ENCODE results near the gene DGKG. TPM values are rescaled to one million over a fixed set of nuclear protein-coding genes. Genes with fewer than 3 reads are reported as not detected.

The DGKG gene
- polyA plus RNA-seq, 3 donors = 4.2 to 9.2 (median 4.3) TPM

- Histone ChIP-seq H3K4me3 (replicated peaks in 1 of 3; ENCODE audit: low read depth in 2 of 3, low read length in 3 of 3) (no peak overlapping the region), H3K27me3 (ENCODE audit: control insufficient read depth in 2 of 2, insufficient read depth in 2 of 2, low read length in 2 of 2) (no peaks in the 10 kb centered on the region), H3K9ac (ENCODE audit: insufficient read depth, low read length, poor library complexity, severe bottlenecking) (no peak overlapping the region), H4K20me1 (ENCODE audit: insufficient read depth, low read length) (no peaks in the 10 kb centered on the region), H2AFZ (ENCODE audit: insufficient read depth, low read depth, low read length, poor library complexity, severe bottlenecking) (no peak overlapping the region), H3K36me3 (replicated peaks in 1 of 2; ENCODE audit: control insufficient read depth in 1 of 2, insufficient read depth in 2 of 2, low read length in 2 of 2) (peaks cover 45 to 92% of the 10 kb centered on the region in 2 donors), H3K27ac (ENCODE audit: low read depth in 1 of 2, low read length in 2 of 2) (no peak overlapping the region), H3K4me1 (ENCODE audit: control insufficient read depth in 1 of 2, insufficient read depth in 2 of 2, low read length in 2 of 2) (peaks cover 0 to 5% of the 10 kb centered on the region in 2 donors), H3K4me2 (replicated peaks; ENCODE audit: extremely low read depth, low read length, poor library complexity, severe bottlenecking) (no peak overlapping the region), H3K79me2 (ENCODE audit: insufficient read depth, low read length) (no peaks in the 10 kb centered on the region), H3K9me3 (replicated peaks in 1 of 2; ENCODE audit: control insufficient read depth in 1 of 2, insufficient read depth in 1 of 2, low read length in 2 of 2) (no peaks in the 10 kb centered on the region)
- peaks cover 68 to 85% of the 10 kb centered on the region in 2 donors for H3K36me3 Mint-ChIP-seq
- peaks cover 0 to 2% (median 1%) of the 10 kb centered on the region in 3 donors for H3K27me3 Mint-ChIP-seq (ENCODE audit: low read depth in 3 of 3)
- peaks cover 11% of the 10 kb centered on the region for H3K4me1 Mint-ChIP-seq
- intact Hi-C loops (cut with micrococcal nuclease) = no loop called here
- no peaks in the 10 kb centered on the region for H3K9me3 Mint-ChIP-seq
- no peak overlapping the region for H3K4me3 Mint-ChIP-seq
- TF ChIP-seq, protein P1, sequence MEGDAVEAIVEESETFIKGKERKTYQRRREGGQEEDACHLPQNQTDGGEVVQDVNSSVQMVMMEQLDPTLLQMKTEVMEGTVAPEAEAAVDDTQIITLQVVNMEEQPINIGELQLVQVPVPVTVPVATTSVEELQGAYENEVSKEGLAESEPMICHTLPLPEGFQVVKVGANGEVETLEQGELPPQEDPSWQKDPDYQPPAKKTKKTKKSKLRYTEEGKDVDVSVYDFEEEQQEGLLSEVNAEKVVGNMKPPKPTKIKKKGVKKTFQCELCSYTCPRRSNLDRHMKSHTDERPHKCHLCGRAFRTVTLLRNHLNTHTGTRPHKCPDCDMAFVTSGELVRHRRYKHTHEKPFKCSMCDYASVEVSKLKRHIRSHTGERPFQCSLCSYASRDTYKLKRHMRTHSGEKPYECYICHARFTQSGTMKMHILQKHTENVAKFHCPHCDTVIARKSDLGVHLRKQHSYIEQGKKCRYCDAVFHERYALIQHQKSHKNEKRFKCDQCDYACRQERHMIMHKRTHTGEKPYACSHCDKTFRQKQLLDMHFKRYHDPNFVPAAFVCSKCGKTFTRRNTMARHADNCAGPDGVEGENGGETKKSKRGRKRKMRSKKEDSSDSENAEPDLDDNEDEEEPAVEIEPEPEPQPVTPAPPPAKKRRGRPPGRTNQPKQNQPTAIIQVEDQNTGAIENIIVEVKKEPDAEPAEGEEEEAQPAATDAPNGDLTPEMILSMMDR (IDR thresholded peaks at IDR 0.05) = no peak
- no peak for DNase-seq
- 100% methylated on average over 1 of the region's 4 CpGs for WGBS (ENCODE audit: insufficient coverage)
- no peak overlapping the region for H3K27ac Mint-ChIP-seq
Observed at GRCh38 chr3:186213946-186214345, 148.1 kb downstream of the DGKG start.

DNA sequence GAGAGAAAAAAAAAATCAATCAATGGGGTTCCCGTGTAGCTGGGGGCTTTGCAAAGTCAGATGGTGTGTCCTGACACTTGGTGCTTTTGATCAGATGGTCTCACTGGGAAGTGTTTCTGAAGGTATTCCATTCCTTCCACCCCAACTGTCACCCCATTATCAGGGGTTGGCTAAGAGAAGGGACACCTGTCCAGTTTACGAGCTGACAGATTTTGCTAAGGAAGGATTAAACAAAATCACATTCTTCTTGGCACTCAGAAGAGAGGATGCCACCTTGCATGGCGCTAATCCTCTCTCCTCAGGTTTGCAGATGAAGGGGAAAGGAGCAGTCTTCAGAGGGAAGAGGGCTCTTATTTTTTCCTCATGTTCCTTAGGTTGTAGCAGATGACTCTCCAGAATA, 149.4 kb downstream of the DGKG start:
- no CpG with 5 or more reads among the region's 3 CpGs for WGBS (ENCODE audit: insufficient coverage)
- H3K4me1 ChIP-seq (ENCODE audit: control insufficient read depth in 1 of 2, insufficient read depth in 2 of 2, low read length in 2 of 2) = peaks cover 0 to 5% of the 10 kb centered on the region in 2 donors
- no peak overlapping the region for H3K9ac ChIP-seq (ENCODE audit: insufficient read depth, low read length, poor library complexity, severe bottlenecking)
- H4K20me1 ChIP-seq (ENCODE audit: insufficient read depth, low read length) = no peaks in the 10 kb centered on the region
- H3K9me3 ChIP-seq (replicated peaks in 1 of 2; ENCODE audit: control insufficient read depth in 1 of 2, insufficient read depth in 1 of 2, low read length in 2 of 2) = no peaks in the 10 kb centered on the region
- TF ChIP-seq, protein P1 (IDR thresholded peaks at IDR 0.05) = no peak
- no peak overlapping the region for H3K4me3 ChIP-seq (replicated peaks in 1 of 3; ENCODE audit: low read depth in 2 of 3, low read length in 3 of 3)
- intact Hi-C loops (cut with micrococcal nuclease) = no loop called here
- H3K4me1 Mint-ChIP-seq = peaks cover 15% of the 10 kb centered on the region
- peaks cover 72 to 87% of the 10 kb centered on the region in 2 donors for H3K36me3 Mint-ChIP-seq
- H3K36me3 ChIP-seq (replicated peaks in 1 of 2; ENCODE audit: control insufficient read depth in 1 of 2, insufficient read depth in 2 of 2, low read length in 2 of 2) = peaks cover 44 to 93% of the 10 kb centered on the region in 2 donors
- H3K27ac Mint-ChIP-seq = no peak overlapping the region
- H3K27me3 Mint-ChIP-seq (ENCODE audit: low read depth in 3 of 3) = peaks cover 0 to 2% (median 1%) of the 10 kb centered on the region in 3 donors
- no peaks in the 10 kb centered on the region for H3K79me2 ChIP-seq (ENCODE audit: insufficient read depth, low read length)
- H3K27me3 ChIP-seq (ENCODE audit: control insufficient read depth in 2 of 2, insufficient read depth in 2 of 2, low read length in 2 of 2) = no peaks in the 10 kb centered on the region
- no peak for DNase-seq
- no peaks in the 10 kb centered on the region for H3K9me3 Mint-ChIP-seq
- no peak overlapping the region for H3K27ac ChIP-seq (ENCODE audit: low read depth in 1 of 2, low read length in 2 of 2)
- H3K4me3 Mint-ChIP-seq = no peak overlapping the region
- no peak overlapping the region for H2AFZ ChIP-seq (ENCODE audit: insufficient read depth, low read depth, low read length, poor library complexity, severe bottlenecking)
- H3K4me2 ChIP-seq (replicated peaks; ENCODE audit: extremely low read depth, low read length, poor library complexity, severe bottlenecking) = no peak overlapping the region
